GM12872 (cell line): ENCODE results near the gene PNLIPRP1.

Experiments used
- TF ChIP-seq, protein P1 (sequence below): IDR thresholded peaks from 3 replicates; pipeline ENCODE4 v1.5.1; 2011; ENCODE audit warnings: low read depth, mild to moderate bottlenecking, low read length, moderate library complexity; ENCODE audit not compliant: insufficient read depth

PNLIPRP1 gene

DNA sequence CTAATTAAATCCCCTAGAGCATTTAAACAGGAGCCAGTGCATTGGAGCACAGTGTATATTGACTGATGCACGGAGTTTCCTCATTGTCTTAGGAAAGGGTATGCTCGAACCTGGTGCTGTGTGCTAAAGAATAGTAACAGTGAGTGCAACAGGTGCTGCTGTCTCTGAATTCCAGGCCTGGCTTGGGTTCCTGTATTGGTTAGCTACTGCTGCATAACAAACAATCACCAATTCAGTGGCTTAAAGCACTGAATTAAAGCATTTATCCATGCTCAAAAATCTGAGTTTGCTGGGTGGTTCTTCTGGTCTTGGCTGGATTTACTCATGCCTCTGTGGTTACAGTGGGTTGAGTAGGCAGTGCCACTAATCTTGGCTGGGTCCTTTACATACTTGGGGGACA, 1.8 kb upstream of the PNLIPRP1 start:
- TF ChIP-seq, protein P1, sequence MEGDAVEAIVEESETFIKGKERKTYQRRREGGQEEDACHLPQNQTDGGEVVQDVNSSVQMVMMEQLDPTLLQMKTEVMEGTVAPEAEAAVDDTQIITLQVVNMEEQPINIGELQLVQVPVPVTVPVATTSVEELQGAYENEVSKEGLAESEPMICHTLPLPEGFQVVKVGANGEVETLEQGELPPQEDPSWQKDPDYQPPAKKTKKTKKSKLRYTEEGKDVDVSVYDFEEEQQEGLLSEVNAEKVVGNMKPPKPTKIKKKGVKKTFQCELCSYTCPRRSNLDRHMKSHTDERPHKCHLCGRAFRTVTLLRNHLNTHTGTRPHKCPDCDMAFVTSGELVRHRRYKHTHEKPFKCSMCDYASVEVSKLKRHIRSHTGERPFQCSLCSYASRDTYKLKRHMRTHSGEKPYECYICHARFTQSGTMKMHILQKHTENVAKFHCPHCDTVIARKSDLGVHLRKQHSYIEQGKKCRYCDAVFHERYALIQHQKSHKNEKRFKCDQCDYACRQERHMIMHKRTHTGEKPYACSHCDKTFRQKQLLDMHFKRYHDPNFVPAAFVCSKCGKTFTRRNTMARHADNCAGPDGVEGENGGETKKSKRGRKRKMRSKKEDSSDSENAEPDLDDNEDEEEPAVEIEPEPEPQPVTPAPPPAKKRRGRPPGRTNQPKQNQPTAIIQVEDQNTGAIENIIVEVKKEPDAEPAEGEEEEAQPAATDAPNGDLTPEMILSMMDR: no peak

DNA sequence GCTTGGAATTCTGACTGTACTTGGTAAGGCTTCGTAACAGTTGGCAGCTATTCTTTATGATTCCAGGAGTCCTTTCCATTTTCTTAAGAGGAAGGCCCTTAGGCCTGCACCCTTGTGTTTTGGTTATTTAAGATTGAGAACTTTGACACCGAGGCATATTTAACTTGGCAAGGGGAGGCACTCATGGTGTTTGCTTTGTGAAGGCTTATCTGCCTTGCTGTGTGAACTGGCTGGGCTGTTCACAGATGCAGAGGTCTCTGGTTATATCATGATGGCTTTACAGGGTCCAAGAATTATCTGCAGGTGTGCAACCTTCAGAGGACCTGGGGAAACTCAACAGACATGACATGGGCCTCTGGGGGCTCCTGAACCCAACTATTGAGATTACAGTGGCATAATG, 833 bp upstream of the PNLIPRP1 start:
- TF ChIP-seq, protein P1: no peak

- TF ChIP-seq, protein P1: no peak
Observed at GRCh38 chr10:116593139-116593740, 2.5 kb downstream of the PNLIPRP1 start.

DNA sequence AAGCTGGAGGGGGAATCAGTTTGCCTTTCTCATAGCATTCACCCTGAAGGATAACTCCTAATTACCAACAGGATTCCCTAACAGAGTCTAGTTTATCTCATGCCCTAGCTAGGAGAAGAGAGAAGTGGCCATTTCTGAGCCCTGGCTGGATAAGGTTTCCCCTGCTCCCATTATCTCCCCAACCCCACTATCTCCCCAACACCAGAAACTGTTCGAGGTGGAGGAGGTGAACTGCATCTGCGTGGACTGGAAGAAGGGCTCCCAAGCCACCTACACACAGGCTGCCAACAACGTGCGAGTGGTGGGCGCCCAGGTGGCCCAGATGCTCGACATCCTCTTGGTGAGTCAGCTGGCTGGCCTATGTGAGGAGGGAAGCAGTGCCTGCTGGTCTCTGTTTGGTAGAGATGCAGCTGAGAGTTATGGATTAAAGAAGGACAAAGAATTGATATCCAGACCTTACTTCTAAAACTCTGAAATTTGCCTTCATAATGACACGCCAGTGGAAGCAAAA, 3.8 kb downstream of the PNLIPRP1 start:
- TF ChIP-seq, protein P1: no peak

- TF ChIP-seq, protein P1: no peak
Observed at GRCh38 chr10:116596062-116596461, 5.3 kb downstream of the PNLIPRP1 start.

- TF ChIP-seq, protein P1: no peak
Observed at GRCh38 chr10:116597543-116597942, 6.8 kb downstream of the PNLIPRP1 start.

- TF ChIP-seq, protein P1: no peak
Observed at GRCh38 chr10:116598329-116598728, 7.6 kb downstream of the PNLIPRP1 start.
